ENCODE measurements around the gene RBCK1. TPM values are rescaled to one million over a fixed set of nuclear protein-coding genes. Genes with fewer than 3 reads are reported as not detected.
A peak's percentile ranks its signal among the peaks of the same experiment; 100 is the strongest.

RBCK1 gene
- total RNA-seq, 1 donor from 2014 or later = 108 TPM

DNA sequence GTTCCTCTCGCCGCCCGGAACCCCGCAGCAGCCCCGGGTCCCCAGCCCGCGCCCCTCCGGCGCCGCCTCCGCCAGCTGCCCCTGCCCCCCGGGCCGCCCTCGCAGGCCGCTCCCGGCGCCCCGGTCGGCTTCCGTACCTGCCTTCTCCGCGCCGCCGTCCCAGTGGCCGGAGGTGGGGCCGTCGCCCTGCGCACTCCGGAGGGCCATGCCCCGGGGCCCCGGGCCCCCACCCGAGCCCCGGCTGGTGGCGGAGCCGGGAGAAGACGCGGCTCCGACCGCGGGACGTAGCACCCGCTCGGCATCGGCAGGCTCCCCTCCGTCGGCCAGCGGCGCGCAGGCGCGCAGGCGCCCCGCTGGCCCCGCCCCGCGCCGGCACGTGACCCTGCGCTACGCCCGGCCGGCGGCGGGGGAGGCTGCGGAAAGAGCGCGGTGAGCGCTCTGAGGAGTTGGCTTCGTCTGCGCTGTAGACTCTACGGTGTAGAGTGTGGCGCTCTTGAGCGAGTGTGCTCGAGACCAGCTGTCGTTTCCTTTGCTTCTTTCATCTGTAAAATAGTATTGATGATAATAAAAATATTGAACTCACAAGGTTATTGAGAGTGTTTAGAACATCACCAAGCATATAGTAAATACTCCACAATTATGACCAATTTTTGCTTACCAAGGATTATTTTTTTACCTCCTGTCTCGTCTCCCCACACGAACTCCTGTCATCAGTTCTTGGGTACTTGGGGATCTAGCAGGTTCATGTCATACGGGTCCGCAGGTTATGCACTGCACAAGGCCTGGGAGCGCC is 54.3 kb downstream of the RBCK1 start, which contains the start of gene TBC1D20:
Gene TBC1D20 (minus strand): TSS at position 335 of the 793 bp plus-strand sequence. CDS start 128 bp downstream, at position 207.
- peak; percentile 65 for DNase-seq (ENCODE audit: low spot score, unreplicated experiment)
- H3K27ac Mint-ChIP-seq = peak within 1 kb of the TSS; percentile 92
- TF ChIP-seq, protein P1, sequence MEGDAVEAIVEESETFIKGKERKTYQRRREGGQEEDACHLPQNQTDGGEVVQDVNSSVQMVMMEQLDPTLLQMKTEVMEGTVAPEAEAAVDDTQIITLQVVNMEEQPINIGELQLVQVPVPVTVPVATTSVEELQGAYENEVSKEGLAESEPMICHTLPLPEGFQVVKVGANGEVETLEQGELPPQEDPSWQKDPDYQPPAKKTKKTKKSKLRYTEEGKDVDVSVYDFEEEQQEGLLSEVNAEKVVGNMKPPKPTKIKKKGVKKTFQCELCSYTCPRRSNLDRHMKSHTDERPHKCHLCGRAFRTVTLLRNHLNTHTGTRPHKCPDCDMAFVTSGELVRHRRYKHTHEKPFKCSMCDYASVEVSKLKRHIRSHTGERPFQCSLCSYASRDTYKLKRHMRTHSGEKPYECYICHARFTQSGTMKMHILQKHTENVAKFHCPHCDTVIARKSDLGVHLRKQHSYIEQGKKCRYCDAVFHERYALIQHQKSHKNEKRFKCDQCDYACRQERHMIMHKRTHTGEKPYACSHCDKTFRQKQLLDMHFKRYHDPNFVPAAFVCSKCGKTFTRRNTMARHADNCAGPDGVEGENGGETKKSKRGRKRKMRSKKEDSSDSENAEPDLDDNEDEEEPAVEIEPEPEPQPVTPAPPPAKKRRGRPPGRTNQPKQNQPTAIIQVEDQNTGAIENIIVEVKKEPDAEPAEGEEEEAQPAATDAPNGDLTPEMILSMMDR (IDR thresholded peaks at IDR 0.05; ENCODE audit: unreplicated experiment) = no peak
- H3K4me1 Mint-ChIP-seq (ENCODE audit: low read depth) = peaks cover 21% of the 10 kb centered on the region
- peak within 1 kb of the TSS; percentile 90 for H3K4me3 Mint-ChIP-seq (ENCODE audit: low read depth)
- peaks cover 8% of the 10 kb centered on the region for H3K27me3 Mint-ChIP-seq
- peaks cover 10% of the 10 kb centered on the region for H3K9me3 Mint-ChIP-seq (ENCODE audit: low read depth)
- peaks cover 2% of the 10 kb centered on the region for H3K36me3 Mint-ChIP-seq (ENCODE audit: insufficient read depth)

DNA sequence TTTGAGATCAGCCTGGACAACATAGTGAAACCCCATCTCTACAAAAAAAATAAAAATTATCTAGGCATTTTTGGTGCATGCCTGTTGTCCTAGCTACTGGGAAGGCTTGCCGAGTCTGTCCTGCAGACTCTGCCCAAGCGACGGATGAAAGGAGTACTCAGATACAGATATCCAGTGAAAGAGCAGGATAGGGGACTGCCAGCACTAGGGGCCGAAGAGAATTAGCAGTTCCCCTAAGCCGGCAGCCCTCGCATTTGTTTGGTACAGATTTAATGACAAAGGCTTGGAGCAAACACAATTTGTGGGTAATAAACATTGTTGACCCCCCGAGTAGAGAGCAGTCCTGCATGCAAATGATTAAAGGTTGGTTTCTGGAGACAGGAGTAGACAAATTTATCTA is 59.7 kb downstream of the RBCK1 start:
- Mint-ChIP-seq H3K4me1 (ENCODE audit: low read depth) (peaks cover 4% of the 10 kb centered on the region), H3K36me3 (ENCODE audit: insufficient read depth) (peaks cover 10% of the 10 kb centered on the region), H3K27ac (no peak overlapping the region), H3K9me3 (ENCODE audit: low read depth) (peaks cover 48% of the 10 kb centered on the region), H3K4me3 (ENCODE audit: low read depth) (no peak overlapping the region), H3K27me3 (peaks cover 8% of the 10 kb centered on the region)
- no peak for DNase-seq (ENCODE audit: low spot score, unreplicated experiment)
- TF ChIP-seq, protein P1 (IDR thresholded peaks at IDR 0.05; ENCODE audit: unreplicated experiment) = no peak

DNA sequence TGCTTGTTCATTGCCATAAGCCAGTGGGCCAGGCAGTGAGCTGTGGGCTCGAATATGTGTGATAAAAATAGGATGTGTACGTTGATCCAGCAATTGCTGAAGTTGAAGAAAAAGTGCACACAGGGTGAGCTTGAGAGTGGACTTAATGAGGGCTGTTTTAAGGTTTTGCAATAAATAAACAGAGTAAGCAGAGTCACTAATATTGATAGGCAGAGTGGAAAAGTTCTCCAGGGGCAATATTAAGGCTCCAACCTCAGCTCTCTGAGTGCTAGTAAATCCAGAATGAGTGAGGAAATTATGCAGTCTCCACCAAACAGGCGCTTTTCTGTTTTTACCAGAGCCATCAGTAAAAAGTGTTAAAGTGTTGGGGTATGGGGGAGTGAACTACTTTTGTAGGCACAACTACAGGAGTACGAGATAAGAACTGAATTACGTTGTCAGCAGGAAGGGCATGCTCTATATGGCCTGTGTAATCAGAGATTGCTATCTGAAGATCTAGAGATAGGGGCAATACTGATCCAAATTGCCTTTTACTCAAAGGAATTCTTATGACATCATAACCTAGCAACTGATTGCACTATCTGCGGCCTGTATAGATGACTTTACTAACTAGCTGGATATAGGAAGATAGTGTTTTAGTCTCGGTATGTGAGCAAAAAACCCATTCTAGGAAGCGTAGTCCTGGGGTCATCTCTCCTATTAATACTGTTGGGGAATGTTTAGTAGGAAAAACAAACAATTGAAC is 61.8 kb downstream of the RBCK1 start:
- Mint-ChIP-seq H3K4me1 (ENCODE audit: low read depth) (no peaks in the 10 kb centered on the region), H3K36me3 (ENCODE audit: insufficient read depth) (peaks cover 26% of the 10 kb centered on the region), H3K9me3 (ENCODE audit: low read depth) (peaks cover 57% of the 10 kb centered on the region), H3K27me3 (no peaks in the 10 kb centered on the region), H3K4me3 (ENCODE audit: low read depth) (no peak overlapping the region), H3K27ac (no peak overlapping the region)
- TF ChIP-seq, protein P1 (IDR thresholded peaks at IDR 0.05; ENCODE audit: unreplicated experiment) = no peak
- DNase-seq (ENCODE audit: low spot score, unreplicated experiment) = no peak

DNA sequence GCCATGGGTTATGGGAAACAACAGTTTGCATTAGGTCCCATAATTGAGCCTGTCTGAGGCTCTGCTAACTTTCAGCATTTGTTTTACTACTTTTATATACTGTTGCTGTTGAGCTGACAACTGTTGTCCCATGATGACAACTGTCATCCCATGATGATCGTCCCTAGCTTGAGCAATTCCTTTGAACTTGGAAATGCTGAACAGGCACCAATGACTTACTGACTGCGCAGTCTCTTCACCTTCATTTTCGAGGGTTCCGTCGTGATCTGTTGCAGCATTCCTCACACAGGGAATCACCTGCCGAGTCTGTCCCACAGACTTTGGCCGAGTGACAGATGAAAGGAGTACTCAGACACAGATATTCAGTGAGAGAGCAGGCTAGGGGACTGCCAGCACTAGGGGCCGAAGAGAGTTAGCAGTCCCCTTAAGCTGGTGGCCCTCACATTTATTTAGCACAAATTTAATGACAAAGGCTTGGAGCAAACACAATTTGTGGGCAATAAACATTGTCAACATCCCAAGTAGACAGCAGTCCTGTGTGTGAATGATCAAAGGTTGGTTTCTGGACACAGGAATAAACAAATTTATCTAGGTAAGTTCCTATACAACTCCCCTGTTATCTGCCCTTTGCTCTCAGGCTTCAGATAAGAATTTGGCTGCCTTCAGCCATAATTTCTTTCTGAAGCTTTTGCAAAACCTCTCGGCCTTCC is 64.2 kb downstream of the RBCK1 start:
- Mint-ChIP-seq H3K27me3 (no peaks in the 10 kb centered on the region), H3K4me1 (ENCODE audit: low read depth) (no peaks in the 10 kb centered on the region), H3K27ac (no peak overlapping the region), H3K9me3 (ENCODE audit: low read depth) (peaks cover 48% of the 10 kb centered on the region), H3K4me3 (ENCODE audit: low read depth) (no peak overlapping the region), H3K36me3 (ENCODE audit: insufficient read depth) (peaks cover 29% of the 10 kb centered on the region)
- no peak for DNase-seq (ENCODE audit: low spot score, unreplicated experiment)
- TF ChIP-seq, protein P1 (IDR thresholded peaks at IDR 0.05; ENCODE audit: unreplicated experiment) = no peak

DNA sequence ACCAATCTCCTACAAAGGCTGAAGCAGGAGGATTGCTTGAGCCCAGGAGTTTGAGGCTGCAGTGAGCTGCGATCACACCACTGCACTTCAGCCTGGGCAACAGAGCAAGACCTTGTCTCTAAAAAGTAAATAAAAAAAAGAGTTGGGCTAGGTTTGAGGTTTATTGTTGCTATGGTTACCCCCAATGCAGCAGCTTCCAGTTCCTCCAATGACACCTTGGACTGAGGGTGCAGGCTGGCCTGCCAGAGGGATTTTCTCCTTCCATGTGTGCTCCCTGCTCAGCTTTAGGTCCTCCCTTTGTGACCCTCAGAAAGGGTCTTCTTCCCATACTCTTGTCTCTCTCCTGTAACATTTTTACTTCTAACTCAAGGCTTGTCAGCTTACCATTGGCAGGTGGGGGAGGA is 64.8 kb downstream of the RBCK1 start:
- Mint-ChIP-seq H3K27ac (peak overlapping the region; percentile 62), H3K36me3 (ENCODE audit: insufficient read depth) (peaks cover 28% of the 10 kb centered on the region), H3K4me3 (ENCODE audit: low read depth) (no peak overlapping the region)

More for the DNA sequence above, 64.8 kb downstream of the RBCK1 start:
- Mint-ChIP-seq H3K27me3 (no peaks in the 10 kb centered on the region), H3K9me3 (ENCODE audit: low read depth) (peaks cover 46% of the 10 kb centered on the region), H3K4me1 (ENCODE audit: low read depth) (no peaks in the 10 kb centered on the region)
- DNase-seq (ENCODE audit: low spot score, unreplicated experiment) = no peak
- TF ChIP-seq, protein P1 (IDR thresholded peaks at IDR 0.05; ENCODE audit: unreplicated experiment) = no peak

All from progenitor cell of endocrine pancreas (in vitro differentiated cells).